ENCODE data around the gene PTGS1.
"Not testable (repeated sequence)": the region's sequence is repeated elsewhere in the genome, so short reads cannot be mapped to it uniquely, and the experiment has no call there.

The PTGS1 gene

GRCh38 chr9:122402403-122402871, 31.6 kb downstream of the PTGS1 start:
- H3K4me3 ChIP-seq (ENCODE audit: low read depth, low read length): no peak overlapping the region

DNA sequence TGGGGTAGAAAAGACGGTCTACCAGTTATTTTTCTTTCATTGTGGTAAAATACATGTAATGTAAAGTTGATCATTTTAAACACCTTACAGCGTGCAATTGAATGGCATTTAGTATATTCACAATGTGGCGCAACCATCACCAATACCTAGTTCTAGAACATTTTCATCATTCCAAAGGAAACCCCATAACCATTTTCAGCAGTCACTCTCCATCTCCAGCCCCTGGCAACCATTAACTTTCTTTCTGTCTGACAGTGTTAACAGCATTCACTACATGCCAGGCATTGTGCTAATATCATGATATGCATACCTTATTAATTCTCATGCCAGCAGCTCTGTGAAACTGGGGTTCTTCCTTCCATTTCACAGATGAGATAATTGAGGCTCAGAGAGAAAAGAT, 32.0 kb downstream of the PTGS1 start:
- no peak overlapping the region for H3K27ac ChIP-seq (ENCODE audit: low read depth, low read length)
- H3K9ac ChIP-seq (ENCODE audit: low read depth, low read length): no peak overlapping the region
- peaks cover 31% of the 10 kb centered on the region for H3K9me3 ChIP-seq (ENCODE audit: control insufficient read depth, insufficient read depth, low read length)
- H3K36me3 ChIP-seq (ENCODE audit: control insufficient read depth, insufficient read depth, low read length): no peaks in the 10 kb centered on the region
- H3K27me3 ChIP-seq (ENCODE audit: control insufficient read depth, insufficient read depth, low read length): no peaks in the 10 kb centered on the region
- H3K4me3 ChIP-seq (ENCODE audit: low read depth, low read length): no peak overlapping the region
- no peaks in the 10 kb centered on the region for H3K4me1 ChIP-seq (ENCODE audit: control insufficient read depth, insufficient read depth, low read length)

More at GRCh38 chr9:122402403-122402871, 31.6 kb downstream of the PTGS1 start:
- H3K27ac ChIP-seq (ENCODE audit: low read depth, low read length): no peak overlapping the region
- no peak overlapping the region for H3K9ac ChIP-seq (ENCODE audit: low read depth, low read length)
- no peaks in the 10 kb centered on the region for H3K27me3 ChIP-seq (ENCODE audit: control insufficient read depth, insufficient read depth, low read length)
- peaks cover 27% of the 10 kb centered on the region for H3K9me3 ChIP-seq (ENCODE audit: control insufficient read depth, insufficient read depth, low read length)
- no peaks in the 10 kb centered on the region for H3K36me3 ChIP-seq (ENCODE audit: control insufficient read depth, insufficient read depth, low read length)
- H3K4me1 ChIP-seq (ENCODE audit: control insufficient read depth, insufficient read depth, low read length): no peaks in the 10 kb centered on the region

DNA sequence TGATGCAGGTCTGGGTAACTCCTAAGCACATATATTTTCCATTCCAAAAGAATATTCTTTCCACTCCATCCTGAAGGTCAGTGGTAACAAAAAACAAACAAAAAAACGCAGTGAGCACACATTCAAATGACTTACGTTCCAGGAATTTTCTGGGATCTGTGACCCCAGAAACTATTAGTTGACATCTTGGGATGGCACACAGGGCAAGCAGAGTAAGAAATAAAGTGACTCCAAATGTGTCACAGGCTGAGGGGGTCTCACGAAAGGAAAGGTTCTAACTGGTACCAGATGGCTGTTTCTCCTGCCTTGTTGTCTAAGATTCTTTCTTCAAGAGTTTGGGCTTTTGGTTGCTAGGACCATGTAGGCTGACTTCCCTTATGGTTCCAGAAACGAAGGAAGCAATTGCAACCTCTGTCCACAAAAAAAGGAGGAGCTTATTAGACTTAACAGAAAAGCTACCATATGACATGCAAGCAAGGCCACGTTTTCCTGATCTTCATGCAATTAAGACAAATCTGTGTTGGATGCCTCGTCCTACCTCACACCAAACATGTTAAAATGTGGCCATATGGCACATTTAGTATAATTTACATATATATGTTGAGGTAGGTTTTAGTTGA, 32.7 kb downstream of the PTGS1 start:
- H3K9ac ChIP-seq (ENCODE audit: low read depth, low read length): no peak overlapping the region

GRCh38 chr9:122405304-122406069, 34.7 kb downstream of the PTGS1 start:
- not testable (repeated sequence) for H3K4me3 ChIP-seq (ENCODE audit: low read depth, low read length); H3K4me1 ChIP-seq (ENCODE audit: control insufficient read depth, insufficient read depth, low read length); H3K27ac ChIP-seq (ENCODE audit: low read depth, low read length); H3K27me3 ChIP-seq (ENCODE audit: control insufficient read depth, insufficient read depth, low read length); H3K36me3 ChIP-seq (ENCODE audit: control insufficient read depth, insufficient read depth, low read length); H3K9ac ChIP-seq (ENCODE audit: low read depth, low read length)
- peaks cover 35% of the 10 kb centered on the region for H3K9me3 ChIP-seq (ENCODE audit: control insufficient read depth, insufficient read depth, low read length)

More for the DNA sequence above, 32.7 kb downstream of the PTGS1 start:
- H3K27ac ChIP-seq (ENCODE audit: low read depth, low read length): no peak overlapping the region
- H3K9me3 ChIP-seq (ENCODE audit: control insufficient read depth, insufficient read depth, low read length): peaks cover 35% of the 10 kb centered on the region
- no peaks in the 10 kb centered on the region for H3K4me1 ChIP-seq (ENCODE audit: control insufficient read depth, insufficient read depth, low read length)
- no peak overlapping the region for H3K4me3 ChIP-seq (ENCODE audit: low read depth, low read length)
- H3K27me3 ChIP-seq (ENCODE audit: control insufficient read depth, insufficient read depth, low read length): no peaks in the 10 kb centered on the region
- no peaks in the 10 kb centered on the region for H3K36me3 ChIP-seq (ENCODE audit: control insufficient read depth, insufficient read depth, low read length)

DNA sequence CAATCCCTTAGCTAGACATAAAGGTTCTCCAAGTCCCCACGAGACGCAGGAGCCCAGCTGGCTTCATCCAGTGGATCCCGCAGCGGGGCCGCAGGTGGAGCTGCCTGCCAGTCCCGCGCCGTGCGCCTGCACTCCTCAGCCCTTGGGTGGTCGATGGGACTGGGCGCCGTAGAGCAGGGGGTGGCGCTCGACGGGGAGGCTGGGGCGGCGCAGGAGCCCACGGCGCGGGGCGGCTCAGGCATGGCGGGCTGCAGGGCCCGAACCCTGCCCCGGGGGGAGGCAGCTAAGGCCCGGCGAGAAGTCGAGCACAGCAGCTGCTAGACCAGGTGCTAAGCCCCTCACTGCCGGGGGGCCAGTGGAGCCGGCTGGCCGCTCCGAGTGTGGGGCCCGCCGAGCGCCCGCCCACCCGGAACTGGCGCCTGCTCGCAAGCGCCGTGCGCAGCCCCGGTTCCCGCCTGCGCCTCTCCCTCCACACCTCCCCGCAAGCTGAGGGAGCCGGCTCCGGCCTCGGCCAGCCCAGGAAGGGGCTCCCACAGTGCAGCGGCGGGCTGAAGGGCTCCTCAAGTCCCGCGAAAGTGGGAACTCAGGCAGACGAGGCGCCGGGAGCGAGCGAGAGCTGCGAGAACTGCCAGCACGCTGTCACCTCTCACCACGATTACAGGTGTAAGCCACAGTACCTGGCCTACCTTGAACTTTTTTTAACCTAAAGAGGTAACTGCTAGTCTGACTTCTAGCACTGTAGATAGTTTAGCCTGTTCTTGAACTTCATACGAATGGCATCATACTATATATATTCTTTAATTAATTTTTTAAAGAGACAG, 35.5 kb downstream of the PTGS1 start:
- H3K36me3 ChIP-seq (ENCODE audit: control insufficient read depth, insufficient read depth, low read length): no peaks in the 10 kb centered on the region
- peaks cover 35% of the 10 kb centered on the region for H3K9me3 ChIP-seq (ENCODE audit: control insufficient read depth, insufficient read depth, low read length)
- no peak overlapping the region for H3K4me3 ChIP-seq (ENCODE audit: low read depth, low read length)
- no peak overlapping the region for H3K27ac ChIP-seq (ENCODE audit: low read depth, low read length)
- H3K9ac ChIP-seq (ENCODE audit: low read depth, low read length): no peak overlapping the region
- no peaks in the 10 kb centered on the region for H3K4me1 ChIP-seq (ENCODE audit: control insufficient read depth, insufficient read depth, low read length)
- no peaks in the 10 kb centered on the region for H3K27me3 ChIP-seq (ENCODE audit: control insufficient read depth, insufficient read depth, low read length)

- not testable (repeated sequence) for H3K4me3 ChIP-seq (ENCODE audit: low read depth, low read length); H3K4me1 ChIP-seq (ENCODE audit: control insufficient read depth, insufficient read depth, low read length); H3K9ac ChIP-seq (ENCODE audit: low read depth, low read length); H3K27me3 ChIP-seq (ENCODE audit: control insufficient read depth, insufficient read depth, low read length); H3K27ac ChIP-seq (ENCODE audit: low read depth, low read length); H3K36me3 ChIP-seq (ENCODE audit: control insufficient read depth, insufficient read depth, low read length)
- H3K9me3 ChIP-seq (ENCODE audit: control insufficient read depth, insufficient read depth, low read length): peaks cover 36% of the 10 kb centered on the region
Observed at GRCh38 chr9:122414108-122414507, 43.3 kb downstream of the PTGS1 start.

- Histone ChIP-seq H3K4me1 (ENCODE audit: control insufficient read depth, insufficient read depth, low read length) (no peaks in the 10 kb centered on the region), H3K27me3 (ENCODE audit: control insufficient read depth, insufficient read depth, low read length) (no peaks in the 10 kb centered on the region), H3K27ac (ENCODE audit: low read depth, low read length) (no peak overlapping the region), H3K9ac (ENCODE audit: low read depth, low read length) (no peak overlapping the region), H3K36me3 (ENCODE audit: control insufficient read depth, insufficient read depth, low read length) (no peaks in the 10 kb centered on the region), H3K4me3 (ENCODE audit: low read depth, low read length) (no peak overlapping the region), H3K9me3 (ENCODE audit: control insufficient read depth, insufficient read depth, low read length) (peaks cover 69% of the 10 kb centered on the region)
Observed at GRCh38 chr9:122418016-122418415, 47.2 kb downstream of the PTGS1 start.

GRCh38 chr9:122420315-122420714, 49.5 kb downstream of the PTGS1 start:
- Histone ChIP-seq H3K9me3 (ENCODE audit: control insufficient read depth, insufficient read depth, low read length) (peaks cover 80% of the 10 kb centered on the region), H3K4me3 (ENCODE audit: low read depth, low read length) (no peak overlapping the region), H3K4me1 (ENCODE audit: control insufficient read depth, insufficient read depth, low read length) (no peaks in the 10 kb centered on the region), H3K27ac (ENCODE audit: low read depth, low read length) (no peak overlapping the region), H3K27me3 (ENCODE audit: control insufficient read depth, insufficient read depth, low read length) (no peaks in the 10 kb centered on the region), H3K36me3 (ENCODE audit: control insufficient read depth, insufficient read depth, low read length) (no peaks in the 10 kb centered on the region), H3K9ac (ENCODE audit: low read depth, low read length) (no peak overlapping the region)

- Histone ChIP-seq H3K4me1 (ENCODE audit: control insufficient read depth, insufficient read depth, low read length) (no peaks in the 10 kb centered on the region), H3K4me3 (ENCODE audit: low read depth, low read length) (no peak overlapping the region), H3K9me3 (ENCODE audit: control insufficient read depth, insufficient read depth, low read length) (peaks cover 74% of the 10 kb centered on the region), H3K27ac (ENCODE audit: low read depth, low read length) (no peak overlapping the region), H3K9ac (ENCODE audit: low read depth, low read length) (no peak overlapping the region), H3K36me3 (ENCODE audit: control insufficient read depth, insufficient read depth, low read length) (no peaks in the 10 kb centered on the region), H3K27me3 (ENCODE audit: control insufficient read depth, insufficient read depth, low read length) (no peaks in the 10 kb centered on the region)
Observed at GRCh38 chr9:122425087-122425486, 54.3 kb downstream of the PTGS1 start.

DNA sequence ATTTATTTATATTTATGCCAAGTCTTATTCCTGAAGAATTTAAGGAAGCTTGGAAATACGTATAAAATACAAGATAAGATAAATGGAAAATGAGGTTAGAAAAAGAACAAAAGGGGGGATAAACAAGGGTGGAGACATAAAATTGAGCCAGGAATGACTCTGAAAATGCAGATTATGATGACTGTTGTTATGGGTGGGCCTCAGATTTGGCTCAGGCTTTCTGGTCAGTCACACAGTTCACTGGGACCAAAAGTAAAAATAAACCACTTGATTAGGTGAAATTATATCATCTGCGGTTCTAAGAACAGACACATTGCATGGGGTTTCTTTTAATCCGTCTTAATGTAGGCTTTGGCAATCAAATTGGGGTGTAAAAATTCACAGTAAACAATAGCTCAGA, 55.9 kb downstream of the PTGS1 start:
- Histone ChIP-seq H3K36me3 (ENCODE audit: control insufficient read depth, insufficient read depth, low read length) (no peaks in the 10 kb centered on the region), H3K27ac (ENCODE audit: low read depth, low read length) (no peak overlapping the region), H3K27me3 (ENCODE audit: control insufficient read depth, insufficient read depth, low read length) (no peaks in the 10 kb centered on the region), H3K4me3 (ENCODE audit: low read depth, low read length) (no peak overlapping the region), H3K9me3 (ENCODE audit: control insufficient read depth, insufficient read depth, low read length) (peaks cover 72% of the 10 kb centered on the region), H3K4me1 (ENCODE audit: control insufficient read depth, insufficient read depth, low read length) (no peaks in the 10 kb centered on the region), H3K9ac (ENCODE audit: low read depth, low read length) (no peak overlapping the region)

DNA sequence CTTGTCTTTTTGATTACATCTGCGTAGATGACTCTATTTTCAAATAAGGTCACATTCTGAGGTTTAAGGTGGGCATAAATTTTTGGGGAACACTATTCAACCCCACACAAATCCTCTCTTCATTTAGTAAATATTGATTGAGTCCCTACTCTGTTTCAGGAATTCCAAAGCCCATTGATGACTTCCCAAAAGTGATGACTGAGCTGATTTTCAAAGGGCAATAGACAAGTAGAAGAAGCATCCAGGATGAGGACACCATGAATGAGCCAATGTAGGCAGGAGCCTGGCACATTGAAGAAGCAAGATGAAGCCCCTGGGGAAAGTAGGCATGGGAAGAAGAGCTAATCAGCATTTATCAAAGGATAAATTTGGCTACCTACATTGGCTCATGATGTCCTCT, 71.7 kb downstream of the PTGS1 start:
- no peaks in the 10 kb centered on the region for H3K36me3 ChIP-seq (ENCODE audit: control insufficient read depth, insufficient read depth, low read length)
- H3K9me3 ChIP-seq (ENCODE audit: control insufficient read depth, insufficient read depth, low read length): peaks cover 51% of the 10 kb centered on the region
- no peak overlapping the region for H3K4me3 ChIP-seq (ENCODE audit: low read depth, low read length)
- H3K27ac ChIP-seq (ENCODE audit: low read depth, low read length): no peak overlapping the region
- no peak overlapping the region for H3K9ac ChIP-seq (ENCODE audit: low read depth, low read length)
- H3K27me3 ChIP-seq (ENCODE audit: control insufficient read depth, insufficient read depth, low read length): no peaks in the 10 kb centered on the region
- H3K4me1 ChIP-seq (ENCODE audit: control insufficient read depth, insufficient read depth, low read length): no peaks in the 10 kb centered on the region

Measured in HUES48 (cell line).